GM18502 (cell line): Measurements from ENCODE around the gene ZNF148.

ENCODE experiments used
- ATAC-seq: cut with Tn5 transposase; IDR thresholded peaks from one replicate; pipeline ENCODE4 v1.9.1; 2021; ENCODE audit warnings: mild to moderate bottlenecking; ENCODE audit not compliant: unreplicated experiment, poor library complexity

ZNF148 gene

GRCh38 chr3:125294411-125294810 lies 80.7 kb downstream of the ZNF148 start:
- ATAC-seq: no peak

- no peak for ATAC-seq
Measured at GRCh38 chr3:125292015-125292414, 83.1 kb downstream of the ZNF148 start.

GRCh38 chr3:125289429-125289981 lies 85.6 kb downstream of the ZNF148 start:
- ATAC-seq: no peak

GRCh38 chr3:125287248-125287647 lies 87.9 kb downstream of the ZNF148 start:
- no peak for ATAC-seq

- ATAC-seq: no peak
Measured at GRCh38 chr3:125281381-125281780, 93.7 kb downstream of the ZNF148 start.

- ATAC-seq: no peak
Measured at GRCh38 chr3:125280668-125281361, 94.3 kb downstream of the ZNF148 start.

GRCh38 chr3:125278155-125278554 lies 97.0 kb downstream of the ZNF148 start:
- ATAC-seq: no peak

- no peak for ATAC-seq
Measured at GRCh38 chr3:125271127-125271526, 104.0 kb downstream of the ZNF148 start.

GRCh38 chr3:125267460-125267859 lies 107.7 kb downstream of the ZNF148 start:
- no peak for ATAC-seq

GRCh38 chr3:125266971-125267370 lies 108.2 kb downstream of the ZNF148 start:
- no peak for ATAC-seq

GRCh38 chr3:125262161-125262560 lies 113.0 kb downstream of the ZNF148 start:
- no peak for ATAC-seq

- no peak for ATAC-seq
Measured at GRCh38 chr3:125261031-125261430, 114.1 kb downstream of the ZNF148 start.

GRCh38 chr3:125260158-125260557 lies 115.0 kb downstream of the ZNF148 start:
- ATAC-seq: no peak

GRCh38 chr3:125257536-125257935 lies 117.6 kb downstream of the ZNF148 start:
- no peak for ATAC-seq

- ATAC-seq: no peak
Measured at GRCh38 chr3:125256675-125257074, 118.5 kb downstream of the ZNF148 start.

- no peak for ATAC-seq
Measured at GRCh38 chr3:125250973-125251372, 124.2 kb downstream of the ZNF148 start.

- ATAC-seq: no peak
Measured at GRCh38 chr3:125246237-125246636, 128.9 kb downstream of the ZNF148 start.

GRCh38 chr3:125245521-125245920 lies 129.6 kb downstream of the ZNF148 start:
- ATAC-seq: no peak

GRCh38 chr3:125240496-125240895 lies 134.6 kb downstream of the ZNF148 start:
- no peak for ATAC-seq

- ATAC-seq: no peak
Measured at GRCh38 chr3:125239266-125239665, 135.9 kb downstream of the ZNF148 start.

- ATAC-seq: no peak
Measured at GRCh38 chr3:125238759-125239158, 136.4 kb downstream of the ZNF148 start.

- ATAC-seq: no peak
Measured at GRCh38 chr3:125236331-125236903, 138.7 kb downstream of the ZNF148 start.
